GM12878 (cell line): ENCODE data around the gene SERPINH1. TPM values are rescaled to one million over a fixed set of nuclear protein-coding genes. Genes with fewer than 3 reads are reported as not detected.
A peak's percentile ranks its signal among the peaks of the same experiment; 100 is the strongest.

Experiments
- CTCF ChIP-seq, 3 experiments: IDR thresholded peaks in 2 of 3; conservative IDR thresholded peaks in 1 of 3; 2 replicates each; pipeline ENCODE4 v1.5.1; 2011; ENCODE audit warnings: low read depth in 3 of 3, low read length in 3 of 3, mild to moderate bottlenecking in 3 of 3, control low read depth in 2 of 3, moderate library complexity in 2 of 3, inconsistent platforms in 1 of 3, mixed read lengths in 1 of 3; ENCODE audit not compliant: control insufficient read depth in 2 of 3, insufficient read depth in 1 of 3; ENCODE audit errors: extremely low read depth in 1 of 3
- GABPA ChIP-seq: IDR thresholded peaks from 2 replicates; pipeline ENCODE4 v1.6.1; 2014; ENCODE audit warnings: antibody characterized with exemption, low read depth, mild to moderate bottlenecking, inconsistent platforms
- HCFC1 ChIP-seq: fragments of 150-350 bp; IDR thresholded peaks from 2 replicates; pipeline ENCODE4 v1.6.1; 2014; ENCODE audit warnings: low read length
- HDGF ChIP-seq: fragments of 450-650 bp; IDR thresholded peaks from 2 replicates; pipeline ENCODE4 v1.6.1; 2016; ENCODE audit warnings: antibody characterized with exemption
- NFYA ChIP-seq: IDR thresholded peaks from 2 replicates; pipeline ENCODE4 v1.6.1; 2011; ENCODE audit warnings: low read depth, mild to moderate bottlenecking, low read length, improper control_type of control experiment, borderline replicate concordance
- NRF1 ChIP-seq: conservative IDR thresholded peaks from 2 replicates; pipeline ENCODE4 v1.6.1; 2011; ENCODE audit warnings: mild to moderate bottlenecking, low read depth, low read length, improper control_type of control experiment
- PAX8 ChIP-seq: fragments of 450-650 bp; IDR thresholded peaks from 2 replicates; pipeline ENCODE4 v1.6.1; 2017; ENCODE audit warnings: mild to moderate bottlenecking, moderate library complexity
- RAD21 ChIP-seq: IDR thresholded peaks from 2 replicates; pipeline ENCODE4 v1.6.1; 2011; ENCODE audit warnings: mild to moderate bottlenecking, low read depth, low read length, moderate library complexity; ENCODE audit not compliant: insufficient read depth
- RELB ChIP-seq: fragments of 450-650 bp; IDR thresholded peaks from 2 replicates; pipeline ENCODE4 v1.6.1; 2017; ENCODE audit warnings: low read depth, mild to moderate bottlenecking, moderate library complexity
- REST ChIP-seq: IDR thresholded peaks from 2 replicates; pipeline ENCODE4 v1.6.1; 2012; ENCODE audit warnings: mild to moderate bottlenecking, low read depth, low read length
- SKIL ChIP-seq: fragments of 450-650 bp; IDR thresholded peaks from 2 replicates; pipeline ENCODE4 v1.6.1; 2017; ENCODE audit warnings: mild to moderate bottlenecking, low read depth, inconsistent platforms; ENCODE audit not compliant: poor library complexity, severe bottlenecking
- SP1 ChIP-seq: IDR thresholded peaks from one replicate; pipeline ENCODE4 v1.6.1; 2011; ENCODE audit warnings: low read depth, low read length
- SREBF1 ChIP-seq: IDR thresholded peaks from 2 replicates; pipeline ENCODE4 v1.6.1; 2012; ENCODE audit warnings: mild to moderate bottlenecking, low read length
- STAT1 ChIP-seq: fragments of 450-650 bp; conservative IDR thresholded peaks from 2 replicates; pipeline ENCODE4 v1.6.1; 2014; ENCODE audit warnings: antibody characterized with exemption, mild to moderate bottlenecking
- TBL1XR1 ChIP-seq: IDR thresholded peaks from 2 replicates; pipeline ENCODE4 v1.6.1; 2012; ENCODE audit warnings: low read depth, low read length, improper control_type of control experiment
- TCF3 ChIP-seq: IDR thresholded peaks from 2 replicates; pipeline ENCODE4 v1.6.1; 2012; ENCODE audit warnings: low read depth, mild to moderate bottlenecking, low read length, borderline replicate concordance; ENCODE audit not compliant: insufficient read depth
- USF1 ChIP-seq: IDR thresholded peaks from 2 replicates; pipeline ENCODE4 v1.6.1; 2011; ENCODE audit warnings: borderline replicate concordance, low read depth, mild to moderate bottlenecking, moderate library complexity, mixed read lengths, low read length; ENCODE audit not compliant: insufficient read depth; ENCODE audit errors: extremely low read length
- YY1 ChIP-seq: IDR thresholded peaks from 2 replicates; pipeline ENCODE4 v1.6.1; 2011; ENCODE audit warnings: low read depth, mild to moderate bottlenecking, low read length
- ZNF217 ChIP-seq: fragments of 450-650 bp; IDR thresholded peaks from 2 replicates; pipeline ENCODE4 v1.6.1; 2017; ENCODE audit warnings: antibody characterized with exemption, mild to moderate bottlenecking
- ZZZ3 ChIP-seq: IDR thresholded peaks from 2 replicates; pipeline ENCODE4 v1.6.1; 2011; ENCODE audit warnings: low read depth; ENCODE audit not compliant: control insufficient read depth, insufficient read length
- polyA plus RNA-seq, 11 experiments: library from polyadenylated mRNA; depleted of rRNA in 4 of 11; unstranded in 6 of 11; stranded (reverse) in 5 of 11; fragments of >200 nt; fragmentation: Nextera tagmentation in 4 of 11; fragmentation: Illumina TruSeq in 1 of 11; extraction: Ambion mirVana in 4 of 11; extraction: Trizol in 1 of 11; gene quantifications; 1 replicate in 1 of 11; 2 replicates in 10 of 11; pipeline versions ENCODE4 v1.2.1 to v1.2.3, GENCODE V29; 2011 to 2016; ENCODE audit warnings: inconsistent platforms in 2 of 11, missing spikeins in 2 of 11, low read depth in 1 of 11
- total RNA-seq, 4 experiments: library from RNA; depleted of rRNA in 3 of 4; stranded (reverse); fragments of >200 nt in 3 of 4; fragmentation: Illumina TruSeq in 1 of 4; extraction: Trizol in 1 of 4; gene quantifications; 2 replicates each; pipeline versions ENCODE4 v1.2.1 to v1.2.3, GENCODE V29; 2013 to 2021

SERPINH1 gene
- total and polyA plus RNA-seq, 10 of the 15 experiments (the other 5 are each of a cell fraction or from before 2014, with no cell fraction given): 0.34 to 19.8 (median 13.7) TPM

- no peak for TF ChIP-seq REST
- peak; percentile 55 to 71 (median 59); a peak in 5 of 6 replicates for TF ChIP-seq CTCF (IDR thresholded peaks at IDR 0.05 in 2 of 3, conservative IDR thresholded peaks at IDR 0.05 in 1 of 3; ENCODE audit: control insufficient read depth in 2 of 3, extremely low read depth in 1 of 3, insufficient read depth in 1 of 3, low read depth in 3 of 3, low read length in 3 of 3)
- no peak for TF ChIP-seq RELB
- no peak for TF ChIP-seq SKIL
- no peak for TF ChIP-seq STAT1
- no peak for TF ChIP-seq TBL1XR1
- TF ChIP-seq SP1: peak; percentile 45
- TF ChIP-seq PAX8: no peak
- TF ChIP-seq YY1: peak; percentile 40; the same call in 1 of the 2 replicates
- TF ChIP-seq TCF3: no peak
- peak; percentile 49 for TF ChIP-seq RAD21
- TF ChIP-seq HDGF: no peak
- no peak for TF ChIP-seq SREBF1
- TF ChIP-seq NFYA: no peak
- TF ChIP-seq ZNF217: 0 out of 2 replicates have a peak, but pooled peaks have one; percentile 45
- TF ChIP-seq HCFC1: no peak
- no peak for TF ChIP-seq ZZZ3
- no peak for TF ChIP-seq USF1
- no peak for TF ChIP-seq GABPA
- TF ChIP-seq NRF1: no peak
Measured at GRCh38 chr11:75525433-75526191, 36.4 kb upstream of the SERPINH1 start, which contains the start of gene GDPD5 (continued).
